ENCODE measurements around the gene ABR.

- TF ChIP-seq CTCF (IDR thresholded peaks at IDR 0.05; ENCODE audit: low read length) (no peak), EZH2 (optimal IDR thresholded peaks at IDR 0.05; ENCODE audit: low read depth, low read length) (no peak), EZH2phosphoT487 (IDR thresholded peaks at IDR 0.05; ENCODE audit: low read length) (no peak)
Measured at GRCh38 chr17:1111599-1112443, 68.0 kb downstream of the ABR start.

All from MM.1S (cell line).